HG03066 (cell line): ENCODE data around the gene IL12RB1.

ENCODE experiments used
- ATAC-seq: cut with Tn5 transposase; IDR thresholded peaks from one replicate; pipeline ENCODE4 v1.9.1; 2021; ENCODE audit warnings: low read depth; ENCODE audit not compliant: unreplicated experiment

Gene IL12RB1

GRCh38 chr19:18013210-18014111 is 73.3 kb downstream of the IL12RB1 start:
- no peak for ATAC-seq

- ATAC-seq: no peak
Observed at GRCh38 chr19:18010149-18010548, 76.6 kb downstream of the IL12RB1 start.

- ATAC-seq: no peak
Observed at GRCh38 chr19:18009412-18010066, 77.2 kb downstream of the IL12RB1 start.
